Neutrophil (primary cell): ENCODE measurements around the gene RPUSD1.

ENCODE experiments used
- H3K27ac ChIP-seq: fragments of 200-600 bp; sonication (generic); 2 replicates; pipeline ENCODE4 v1.5.1; 2016; ENCODE audit warnings: mild to moderate bottlenecking, moderate library complexity
- H3K27me3 ChIP-seq: fragments of 200-600 bp; sonication (generic); 2 replicates; pipeline ENCODE4 v1.6.0; 2016; ENCODE audit warnings: mild to moderate bottlenecking
- H3K36me3 ChIP-seq: fragments of 200-600 bp; sonication (generic); 2 replicates; pipeline ENCODE4 v1.5.1; 2017
- H3K4me1 ChIP-seq, 2 experiments: fragments of 200-600 bp in 1 of 2; sonication (generic) in 1 of 2; 1 replicate in 1 of 2; 2 replicates in 1 of 2; pipeline versions ENCODE4 v1.5.1 to v1.6.1; 2013 to 2016; ENCODE audit warnings: low read depth in 1 of 2, low read length in 1 of 2, mild to moderate bottlenecking in 1 of 2, moderate library complexity in 1 of 2; ENCODE audit not compliant: control insufficient read depth in 1 of 2, insufficient read depth in 1 of 2
- H3K4me3 ChIP-seq, 2 experiments: fragments of 200-600 bp in 1 of 2; sonication (generic) in 1 of 2; 1 replicate in 1 of 2; 2 replicates in 1 of 2; pipeline ENCODE4 v1.5.1; 2013 to 2016; ENCODE audit warnings: low read depth in 1 of 2, low read length in 1 of 2, mild to moderate bottlenecking in 1 of 2, moderate library complexity in 1 of 2
- H3K9me3 ChIP-seq: fragments of 200-600 bp; sonication (generic); 2 replicates; pipeline ENCODE4 v1.5.1; 2016
- TF ChIP-seq, protein P1 (sequence below): fragments of 200-600 bp; sonication (generic); IDR thresholded peaks from 2 replicates; pipeline ENCODE4 v1.5.1; 2016; ENCODE audit warnings: antibody characterized with exemption

RPUSD1 gene

DNA sequence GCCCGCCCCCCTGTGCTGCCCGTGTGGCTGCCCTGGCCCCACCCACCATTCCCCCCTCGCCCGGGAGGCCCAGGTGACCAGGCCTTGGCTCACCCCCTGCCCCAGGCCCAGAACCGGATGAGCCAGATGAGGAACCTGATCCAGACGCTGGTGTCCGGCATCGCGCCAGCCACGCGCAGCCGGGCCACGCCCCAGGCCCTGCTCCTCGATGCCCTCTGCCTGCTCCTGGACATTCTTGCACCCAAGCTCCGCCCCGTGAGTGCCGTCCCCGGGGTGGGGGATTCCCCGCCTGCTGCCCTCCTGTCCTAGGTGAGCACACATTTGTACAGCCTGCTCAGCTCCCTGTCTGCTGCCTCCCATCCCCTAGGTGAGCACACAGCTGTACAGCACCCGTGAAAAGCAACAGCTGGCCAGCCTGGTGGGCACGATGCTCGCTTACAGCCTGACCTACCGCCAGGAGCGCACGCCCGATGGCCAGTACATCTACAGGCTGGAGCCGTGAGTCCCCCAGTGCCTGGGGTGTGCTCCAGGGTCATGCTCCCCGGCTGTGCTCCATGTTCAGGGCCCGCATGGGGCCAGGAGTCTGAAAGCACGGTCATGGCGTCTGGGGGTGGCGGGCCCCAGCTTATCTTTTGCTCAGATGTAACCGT, 7.5 kb upstream of the RPUSD1 start:
- H3K4me1 ChIP-seq, result no peaks in the 10 kb centered on the region

DNA sequence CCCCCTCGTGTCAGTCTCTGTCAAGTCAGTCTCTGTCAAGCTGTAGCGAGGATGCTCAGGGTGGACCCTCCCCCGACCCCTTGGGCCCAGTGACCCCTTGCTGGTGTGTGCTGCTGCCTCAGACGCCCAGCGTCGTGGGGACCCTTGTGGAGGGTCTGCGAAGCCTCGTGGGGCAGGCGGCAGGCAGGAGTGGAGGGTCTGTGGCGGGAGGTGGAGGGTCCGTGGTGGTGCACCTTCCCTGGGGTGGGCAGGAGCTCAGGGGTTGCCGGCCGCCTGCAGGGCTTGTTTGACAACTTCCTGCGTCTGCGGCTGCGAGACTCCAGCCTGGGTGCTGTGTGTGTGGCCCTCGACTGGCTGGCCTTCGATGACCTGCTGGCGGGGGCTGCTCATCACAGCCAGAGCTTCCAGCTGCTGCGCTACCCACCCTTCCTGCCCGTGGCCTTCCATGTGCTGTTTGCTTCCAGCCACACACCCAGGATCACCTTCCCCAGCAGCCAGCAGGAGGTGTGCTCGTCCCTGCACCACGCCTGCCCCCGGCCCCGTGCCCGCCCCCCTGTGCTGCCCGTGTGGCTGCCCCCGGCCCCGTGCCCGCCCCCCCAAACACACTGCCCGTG, 6.8 kb upstream of the RPUSD1 start:
- H3K9me3 ChIP-seq, result no peaks in the 10 kb centered on the region
- H3K4me1 ChIP-seq, result no peaks in the 10 kb centered on the region
- peaks cover 32% of the 10 kb centered on the region for H3K36me3 ChIP-seq
- H3K27ac ChIP-seq, result no peak overlapping the region
- H3K27me3 ChIP-seq, result peaks cover 15% of the 10 kb centered on the region
- TF ChIP-seq, protein P1, sequence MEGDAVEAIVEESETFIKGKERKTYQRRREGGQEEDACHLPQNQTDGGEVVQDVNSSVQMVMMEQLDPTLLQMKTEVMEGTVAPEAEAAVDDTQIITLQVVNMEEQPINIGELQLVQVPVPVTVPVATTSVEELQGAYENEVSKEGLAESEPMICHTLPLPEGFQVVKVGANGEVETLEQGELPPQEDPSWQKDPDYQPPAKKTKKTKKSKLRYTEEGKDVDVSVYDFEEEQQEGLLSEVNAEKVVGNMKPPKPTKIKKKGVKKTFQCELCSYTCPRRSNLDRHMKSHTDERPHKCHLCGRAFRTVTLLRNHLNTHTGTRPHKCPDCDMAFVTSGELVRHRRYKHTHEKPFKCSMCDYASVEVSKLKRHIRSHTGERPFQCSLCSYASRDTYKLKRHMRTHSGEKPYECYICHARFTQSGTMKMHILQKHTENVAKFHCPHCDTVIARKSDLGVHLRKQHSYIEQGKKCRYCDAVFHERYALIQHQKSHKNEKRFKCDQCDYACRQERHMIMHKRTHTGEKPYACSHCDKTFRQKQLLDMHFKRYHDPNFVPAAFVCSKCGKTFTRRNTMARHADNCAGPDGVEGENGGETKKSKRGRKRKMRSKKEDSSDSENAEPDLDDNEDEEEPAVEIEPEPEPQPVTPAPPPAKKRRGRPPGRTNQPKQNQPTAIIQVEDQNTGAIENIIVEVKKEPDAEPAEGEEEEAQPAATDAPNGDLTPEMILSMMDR, result no peak
- no peak overlapping the region for H3K4me3 ChIP-seq

More for the DNA sequence above, 7.5 kb upstream of the RPUSD1 start:
- Histone ChIP-seq H3K27ac (no peak overlapping the region), H3K36me3 (peaks cover 32% of the 10 kb centered on the region), H3K27me3 (peaks cover 23% of the 10 kb centered on the region), H3K9me3 (no peaks in the 10 kb centered on the region), H3K4me3 (no peak overlapping the region)
- TF ChIP-seq, protein P1, result no peak

DNA sequence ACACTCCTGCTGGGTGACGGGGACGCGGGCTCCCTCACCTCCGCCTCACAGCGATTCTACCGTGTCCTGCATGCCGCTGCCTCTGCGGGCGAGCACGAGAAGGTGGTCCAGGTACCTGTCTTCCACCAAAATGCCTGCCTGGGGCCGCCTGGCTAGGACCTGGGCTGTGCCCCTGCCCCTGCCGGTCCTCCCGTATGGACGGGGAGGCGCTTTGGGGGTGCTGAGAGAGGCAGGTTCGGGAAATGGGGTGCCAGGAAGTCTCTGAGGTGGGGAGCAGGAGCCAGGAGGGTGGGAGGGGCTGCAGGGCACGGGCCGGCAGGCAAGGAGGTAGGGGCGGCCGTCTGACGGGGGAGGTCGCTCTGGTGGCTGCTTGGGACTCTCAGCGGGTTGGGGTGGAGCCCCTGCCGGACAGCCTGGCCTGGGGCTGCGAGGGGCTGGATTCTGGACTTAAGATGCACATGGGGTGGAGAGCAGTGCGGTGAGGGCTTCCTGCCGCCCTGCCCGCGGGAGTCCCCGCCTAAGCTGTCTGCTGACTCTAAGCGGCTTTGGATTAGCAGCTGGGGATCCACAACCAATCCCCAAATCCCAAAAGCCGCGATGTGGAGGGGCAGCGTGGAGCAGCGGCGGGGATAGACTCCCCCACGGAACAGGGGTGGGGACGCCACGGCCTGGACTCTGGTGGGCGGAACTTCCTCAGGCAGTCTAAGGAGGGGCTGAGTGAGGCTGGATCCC, 6.1 kb upstream of the RPUSD1 start:
- H3K27ac ChIP-seq, result no peak overlapping the region
- peaks cover under 1 to 1% of the 10 kb centered on the region in 2 experiments for H3K4me1 ChIP-seq
- H3K4me3 ChIP-seq, result no peak overlapping the region
- peaks cover 32% of the 10 kb centered on the region for H3K36me3 ChIP-seq
- H3K27me3 ChIP-seq, result peaks cover 8% of the 10 kb centered on the region
- H3K9me3 ChIP-seq, result no peaks in the 10 kb centered on the region
- TF ChIP-seq, protein P1, result no peak

DNA sequence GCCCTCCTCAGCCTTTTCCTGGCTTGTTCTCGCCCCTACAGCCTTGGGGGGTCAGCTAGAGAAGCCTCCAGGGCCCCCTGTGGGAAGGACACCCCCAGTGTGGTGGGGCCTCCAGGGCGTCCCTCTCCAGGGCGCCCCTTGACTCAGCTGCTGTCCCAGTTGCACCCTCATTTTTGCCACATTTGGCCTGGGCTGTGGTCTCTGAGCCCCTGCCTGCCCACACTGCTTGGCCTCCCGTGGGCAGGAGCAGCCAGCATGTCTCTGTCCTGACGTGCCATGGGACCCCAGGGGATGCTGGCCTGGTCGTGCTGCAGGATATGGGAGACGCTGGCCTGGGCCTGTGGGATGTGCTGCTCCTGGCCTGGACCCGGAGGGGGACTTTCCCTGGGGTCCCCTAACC, 5.2 kb upstream of the RPUSD1 start:
- Histone ChIP-seq H3K4me1 (peaks cover 8% of the 10 kb centered on the region in 2 experiments), H3K9me3 (no peaks in the 10 kb centered on the region), H3K27ac (no peak overlapping the region), H3K27me3 (no peaks in the 10 kb centered on the region), H3K4me3 (no peak overlapping the region), H3K36me3 (peaks cover 32% of the 10 kb centered on the region)
- TF ChIP-seq, protein P1, result no peak

DNA sequence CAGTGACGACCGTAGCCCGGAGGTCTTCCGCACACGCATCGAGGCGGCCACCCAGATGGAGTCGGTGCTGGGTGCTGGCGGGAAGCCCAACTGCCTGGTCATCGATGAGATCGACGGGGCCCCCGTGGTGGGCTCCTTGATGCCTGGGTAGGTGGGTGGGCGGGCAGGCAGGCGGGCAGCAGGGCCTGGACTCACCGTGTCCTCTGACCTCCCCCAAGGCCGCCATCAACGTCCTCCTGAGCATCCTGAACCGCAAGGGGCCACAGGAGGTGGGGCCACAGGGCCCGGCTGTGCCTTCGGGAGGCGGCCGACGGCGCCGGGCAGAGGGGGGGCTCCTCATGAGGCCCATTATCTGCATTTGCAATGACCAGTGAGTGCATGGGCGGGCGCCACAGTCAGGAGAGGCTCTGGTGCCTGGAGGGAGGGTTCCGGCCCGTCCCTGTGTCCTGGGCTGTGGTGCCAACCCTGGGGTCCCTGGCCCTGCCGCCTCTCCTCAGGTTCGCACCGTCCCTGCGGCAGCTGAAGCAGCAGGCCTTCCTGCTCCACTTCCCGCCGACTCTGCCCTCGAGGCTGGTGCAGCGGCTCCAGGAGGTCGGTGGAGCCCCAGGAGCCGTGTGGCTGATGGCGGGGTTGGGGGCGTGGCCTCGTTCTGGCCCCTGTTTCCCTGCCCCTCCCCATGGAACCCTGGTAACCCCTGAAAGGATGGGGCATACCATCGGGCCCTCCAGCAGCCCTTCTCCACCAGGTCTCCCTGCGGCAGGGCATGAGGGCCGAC, 4.2 kb upstream of the RPUSD1 start:
- TF ChIP-seq, protein P1, result no peak
- Histone ChIP-seq H3K27me3 (no peaks in the 10 kb centered on the region), H3K4me3 (no peak overlapping the region), H3K27ac (no peak overlapping the region), H3K36me3 (peaks cover 32% of the 10 kb centered on the region), H3K9me3 (no peaks in the 10 kb centered on the region), H3K4me1 (peaks cover 14% of the 10 kb centered on the region in 2 experiments)
